Endothelial cell of umbilical vein (primary cell): ENCODE data around the gene SNRNP35. TPM values are rescaled to one million over a fixed set of nuclear protein-coding genes. Genes with fewer than 3 reads are reported as not detected.

Experiments
- BruUV-seq: library from RNA; stranded (reverse); fragments of 400-500 nt; replicated peaks from 2 replicates; lab custom pipeline; 2021; lab: Mats Ljungman, UMichigan
- CTCF ChIA-PET: fragments of 300-600, 350-600 bp; sonication (Branson Sonifier 250); formaldehyde crosslinking; loops from one replicate; lab custom pipeline; 2021; ENCODE audit warnings: antibody characterized with exemption, inconsistent platforms; lab: Charles Lee
- POLR2A ChIA-PET: fragments of 300-600, 350-600 bp; sonication (Branson Sonifier 250); formaldehyde crosslinking; loops from one replicate; lab custom pipeline; 2021; ENCODE audit warnings: antibody characterized with exemption, inconsistent platforms; lab: Charles Lee
- DNase-seq: peaks from one replicate; pipeline ENCODE4 v3.0.0-alpha.2; 2011; ENCODE audit warnings: low read depth, low spot score
- FAIRE-seq: peaks from 2 replicates; lab custom pipeline; 2011; peaks lifted over from hg19 to GRCh38; lab: Jason Lieb, UNC
- H2AFZ ChIP-seq: 2 replicates; pipeline ENCODE4 v1.6.0; 2012; ENCODE audit warnings: low read depth, low read length, control low read depth, inconsistent platforms
- H3K27ac ChIP-seq: 2 replicates; pipeline ENCODE4 v1.5.1; 2011; ENCODE audit warnings: low read depth, mild to moderate bottlenecking, control low read depth, low read length, moderate library complexity; ENCODE audit not compliant: insufficient read depth
- H3K27me3 ChIP-seq, 2 experiments: 2 replicates each; pipeline versions ENCODE4 v1.6.0 to v1.6.1; 2011; ENCODE audit warnings: low read length in 2 of 2, mixed read lengths in 1 of 2; ENCODE audit not compliant: control insufficient read depth in 2 of 2, insufficient read depth in 2 of 2
- H3K36me3 ChIP-seq, 2 experiments: 2 replicates in 1 of 2; 3 replicates in 1 of 2; pipeline ENCODE4 v1.5.1; 2011; ENCODE audit warnings: low read length in 2 of 2, mild to moderate bottlenecking in 1 of 2, moderate library complexity in 1 of 2; ENCODE audit not compliant: control insufficient read depth in 2 of 2, insufficient read depth in 2 of 2; ENCODE audit errors: extremely low read depth in 1 of 2
- H3K4me1 ChIP-seq: 3 replicates; pipeline ENCODE4 v1.5.1; 2011; ENCODE audit warnings: mild to moderate bottlenecking, low read length; ENCODE audit not compliant: control insufficient read depth, insufficient read depth; ENCODE audit errors: extremely low read depth
- H3K4me2 ChIP-seq: 2 replicates; pipeline ENCODE4 v1.6.1; 2011; ENCODE audit warnings: low read length, control low read depth, mixed read lengths; ENCODE audit not compliant: insufficient read depth
- H3K4me3 ChIP-seq, 3 experiments: fragments of 200-600 bp in 1 of 3; sonication (generic), shearing (Covaris generic) in 1 of 3; replicated peaks in 1 of 3; 2 replicates each; pipeline ENCODE4 v1.5.1; 2011 to 2016; ENCODE audit warnings: control low read depth in 3 of 3, low read length in 3 of 3, mild to moderate bottlenecking in 2 of 3, inconsistent platforms in 1 of 3, low read depth in 1 of 3, moderate library complexity in 1 of 3; ENCODE audit not compliant: insufficient read depth in 1 of 3
- H3K79me2 ChIP-seq: 2 replicates; pipeline ENCODE4 v1.6.0; 2012; ENCODE audit warnings: low read length, inconsistent platforms; ENCODE audit not compliant: control insufficient read depth, insufficient read depth
- H3K9ac ChIP-seq: replicated peaks from 2 replicates; pipeline ENCODE3; 2011; ENCODE audit warnings: low read length, control low read depth; ENCODE audit not compliant: insufficient read depth; ENCODE audit errors: extremely low read depth
- H3K9me1 ChIP-seq: replicated peaks from 3 replicates; pipeline ENCODE4 v1.6.0; 2011; ENCODE audit warnings: mild to moderate bottlenecking, low read length; ENCODE audit not compliant: control insufficient read depth, insufficient read depth; ENCODE audit errors: extremely low read depth
- H3K9me3 ChIP-seq: replicated peaks from 2 replicates; pipeline ENCODE4 v1.5.1; 2012; ENCODE audit warnings: low read length, inconsistent platforms; ENCODE audit not compliant: control insufficient read depth, insufficient read depth
- H4K20me1 ChIP-seq: replicated peaks from 2 replicates; pipeline ENCODE3; 2011; ENCODE audit warnings: mild to moderate bottlenecking, low read length; ENCODE audit not compliant: control insufficient read depth, insufficient read depth; ENCODE audit errors: extremely low read depth
- EZH2 ChIP-seq: IDR thresholded peaks from 2 replicates; pipeline ENCODE4 v1.6.1; 2012; ENCODE audit warnings: borderline replicate concordance, low read depth, mild to moderate bottlenecking, moderate library complexity, low read length, inconsistent platforms; ENCODE audit not compliant: severe bottlenecking
- FOS ChIP-seq: IDR thresholded peaks from 2 replicates; pipeline ENCODE4 v1.6.1; 2011; ENCODE audit warnings: mild to moderate bottlenecking, low read length, moderate library complexity, borderline replicate concordance; ENCODE audit not compliant: insufficient read depth
- GATA2 ChIP-seq: IDR thresholded peaks from 2 replicates; pipeline ENCODE4 v1.7.0; 2011; ENCODE audit warnings: low read depth, mild to moderate bottlenecking, moderate library complexity, mixed read lengths, low read length; ENCODE audit not compliant: insufficient read length, insufficient read depth
- MYC ChIP-seq: IDR thresholded peaks from one replicate; pipeline ENCODE4 v1.6.1; 2011; ENCODE audit warnings: mild to moderate bottlenecking, low read depth, low read length
- POLR2A ChIP-seq: IDR thresholded peaks from 2 replicates; pipeline ENCODE4 v1.6.1; 2012; ENCODE audit warnings: low read depth, mild to moderate bottlenecking, control low read depth, low read length
- dilution Hi-C: fragments of 300-500 bp; cut with MboI; formaldehyde crosslinking; loops from one replicate; pipeline ENCODE4 v1.15.0; 2019; ENCODE audit warnings: low sequenced_read_pairs; ENCODE audit not compliant: extremely low pct_ligation_motif_present
- intact Hi-C: fragments of 100-400 bp; cut with micrococcal nuclease; formaldehyde crosslinking; loops from one replicate; pipeline ENCODE4 v1.10.0; 2022
- polyA plus RNA-seq, 4 experiments: library from polyadenylated mRNA; depleted of rRNA in 3 of 4; stranded (reverse) in 3 of 4; unstranded in 1 of 4; fragments of >200 nt; gene quantifications; 2 replicates each; pipeline versions ENCODE4 v1.2.1 to v1.2.3, GENCODE V29; 2011 to 2012; ENCODE audit warnings: missing spikeins in 1 of 4
- total RNA-seq: library from RNA; stranded (reverse); gene quantifications from 2 replicates; pipeline ENCODE4 v1.2.3, GENCODE V29; 2021
- TF ChIP-seq, protein P1 (sequence below), 2 donors: IDR thresholded peaks; 1 replicate in 1 of 2; 2 replicates in 1 of 2; pipeline ENCODE4 v1.5.1; 2011; ENCODE audit warnings: low read length in 2 of 2, mild to moderate bottlenecking in 2 of 2, moderate library complexity in 2 of 2, control low read depth in 1 of 2, inconsistent platforms in 1 of 2, low read depth in 1 of 2; ENCODE audit not compliant: insufficient read depth in 1 of 2; ENCODE audit errors: extremely low read depth in 1 of 2

SNRNP35 gene
- total and polyA plus RNA-seq, 2 donors (not counting 3 experiments of a cell fraction or from before 2014, with no cell fraction given) = 15.9 to 30.6 TPM

DNA sequence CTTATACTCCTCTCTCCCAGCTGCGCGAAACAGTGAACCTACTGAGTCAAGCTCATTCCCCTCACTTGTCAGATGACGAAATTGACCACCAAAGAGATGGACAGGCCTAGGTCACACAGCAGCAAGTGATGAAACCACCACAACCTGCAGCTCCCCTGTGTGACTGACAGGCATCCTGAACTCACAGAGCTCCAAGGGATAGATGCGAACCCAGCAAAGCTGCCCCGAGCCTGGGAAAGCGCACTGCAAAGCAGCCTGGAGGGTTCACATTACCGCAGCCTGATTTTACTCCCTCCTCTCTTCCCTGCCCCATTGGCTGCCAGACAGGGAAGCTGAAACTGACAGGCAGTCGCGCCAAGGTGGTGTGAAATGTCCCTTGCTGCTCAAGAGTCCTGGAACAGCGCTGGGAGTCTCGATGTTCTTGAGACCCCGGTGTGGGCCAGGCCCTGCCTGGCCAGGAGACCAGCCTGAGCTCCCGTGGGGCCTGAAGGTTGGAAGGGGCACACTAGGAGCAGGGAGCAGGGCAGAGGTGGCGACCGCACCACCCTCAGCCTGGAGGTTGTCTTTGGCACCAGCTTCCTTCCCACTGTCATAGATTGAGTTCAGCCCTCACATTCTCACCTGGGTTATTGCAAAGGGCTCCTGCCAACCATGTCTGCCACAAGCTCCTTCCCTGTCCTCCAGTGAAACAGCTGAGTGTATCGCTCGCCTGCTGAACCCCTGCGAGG is 36.3 kb downstream of the SNRNP35 start:
- FAIRE-seq (no peak), DNase-seq (no peak)
- Histone ChIP-seq H3K79me2 (no peaks in the 10 kb centered on the region), H3K27ac (no peak overlapping the region), H2AFZ (no peak overlapping the region), H3K9me3 (no peaks in the 10 kb centered on the region), H3K4me2 (no peak overlapping the region), H3K9ac (no peak overlapping the region), H3K4me1 (no peaks in the 10 kb centered on the region), H3K4me3 (no peak overlapping the region), H4K20me1 (no peaks in the 10 kb centered on the region), H3K9me1 (no peaks in the 10 kb centered on the region), H3K27me3 (no peaks in the 10 kb centered on the region), H3K36me3 (peaks cover 4 to 25% of the 10 kb centered on the region in 2 experiments)
- intact Hi-C loops (no loop called here), dilution Hi-C loops (no loop called here)
- no TSS peak for BruUV-seq
- TF ChIP-seq MYC (no peak), FOS (no peak), POLR2A (no peak), GATA2 (no peak), EZH2 (no peak)
- TF ChIP-seq, protein P1, sequence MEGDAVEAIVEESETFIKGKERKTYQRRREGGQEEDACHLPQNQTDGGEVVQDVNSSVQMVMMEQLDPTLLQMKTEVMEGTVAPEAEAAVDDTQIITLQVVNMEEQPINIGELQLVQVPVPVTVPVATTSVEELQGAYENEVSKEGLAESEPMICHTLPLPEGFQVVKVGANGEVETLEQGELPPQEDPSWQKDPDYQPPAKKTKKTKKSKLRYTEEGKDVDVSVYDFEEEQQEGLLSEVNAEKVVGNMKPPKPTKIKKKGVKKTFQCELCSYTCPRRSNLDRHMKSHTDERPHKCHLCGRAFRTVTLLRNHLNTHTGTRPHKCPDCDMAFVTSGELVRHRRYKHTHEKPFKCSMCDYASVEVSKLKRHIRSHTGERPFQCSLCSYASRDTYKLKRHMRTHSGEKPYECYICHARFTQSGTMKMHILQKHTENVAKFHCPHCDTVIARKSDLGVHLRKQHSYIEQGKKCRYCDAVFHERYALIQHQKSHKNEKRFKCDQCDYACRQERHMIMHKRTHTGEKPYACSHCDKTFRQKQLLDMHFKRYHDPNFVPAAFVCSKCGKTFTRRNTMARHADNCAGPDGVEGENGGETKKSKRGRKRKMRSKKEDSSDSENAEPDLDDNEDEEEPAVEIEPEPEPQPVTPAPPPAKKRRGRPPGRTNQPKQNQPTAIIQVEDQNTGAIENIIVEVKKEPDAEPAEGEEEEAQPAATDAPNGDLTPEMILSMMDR (IDR thresholded peaks at IDR 0.05; ENCODE audit: extremely low read depth in 1 of 2, insufficient read depth in 1 of 2, low read depth in 1 of 2, low read length in 2 of 2) = no peak
- ChIA-PET POLR2A (no interaction called here), CTCF (interaction anchor here (1.1 to 1.9 kb wide), 4 partner anchors 10 to 88 kb away, joined by 3 to 8 read pairs (median 4); no protein-coding TSS in a partner anchor)
